Nephron progenitor cell (in vitro differentiated cells): ENCODE results near the gene VIPR2.

Experiments used
- DNase-seq: peaks from one replicate; pipeline ENCODE4 v3.0.0; 2021
- H3K27ac Mint-ChIP-seq: 2 replicates; pipeline ENCODE4 v1.8.0; 2021; ENCODE audit warnings: mild to moderate bottlenecking, moderate library complexity, mixed read lengths
- H3K27me3 Mint-ChIP-seq: 2 replicates; pipeline ENCODE4 v1.8.0; 2021; ENCODE audit warnings: mild to moderate bottlenecking, low read depth, mixed read lengths; ENCODE audit not compliant: poor library complexity
- H3K36me3 Mint-ChIP-seq: 2 replicates; pipeline ENCODE4 v1.8.0; 2021; ENCODE audit warnings: low read depth, mixed read lengths
- H3K4me1 Mint-ChIP-seq: 2 replicates; pipeline ENCODE4 v1.8.0; 2021; ENCODE audit warnings: mixed read lengths
- H3K4me3 Mint-ChIP-seq: 2 replicates; pipeline ENCODE4 v1.8.0; 2021; ENCODE audit warnings: mild to moderate bottlenecking, moderate library complexity, mixed read lengths
- H3K9me3 Mint-ChIP-seq: 2 replicates; pipeline ENCODE4 v1.8.0; 2021; ENCODE audit warnings: mild to moderate bottlenecking, moderate library complexity, mixed read lengths
- CTCF ChIP-seq: fragments of 200-600 bp; sonication (generic); IDR thresholded peaks from 2 replicates; pipeline ENCODE4 v1.5.0; 2021; ENCODE audit warnings: antibody characterized with exemption

The VIPR2 gene

GRCh38 chr7:159115601-159116501 is 28.8 kb downstream of the VIPR2 start:
- no peak for TF ChIP-seq CTCF
- peaks cover 26% of the 10 kb centered on the region for H3K27me3 Mint-ChIP-seq
- H3K36me3 Mint-ChIP-seq: no peaks in the 10 kb centered on the region
- H3K9me3 Mint-ChIP-seq: no peaks in the 10 kb centered on the region
- H3K27ac Mint-ChIP-seq: peak overlapping the region; percentile 66
- peaks cover 72% of the 10 kb centered on the region for H3K4me1 Mint-ChIP-seq
- no peak overlapping the region for H3K4me3 Mint-ChIP-seq
- DNase-seq: no peak

GRCh38 chr7:159114981-159115380 is 29.7 kb downstream of the VIPR2 start:
- Mint-ChIP-seq H3K4me3 (no peak overlapping the region), H3K27ac (no peak overlapping the region), H3K9me3 (no peaks in the 10 kb centered on the region), H3K36me3 (no peaks in the 10 kb centered on the region), H3K4me1 (peaks cover 72% of the 10 kb centered on the region), H3K27me3 (peaks cover 26% of the 10 kb centered on the region)
- DNase-seq: no peak
- TF ChIP-seq CTCF: no peak

- no peak overlapping the region for H3K27ac Mint-ChIP-seq
- H3K4me1 Mint-ChIP-seq: peaks cover 64% of the 10 kb centered on the region
- no peaks in the 10 kb centered on the region for H3K9me3 Mint-ChIP-seq
- TF ChIP-seq CTCF: no peak
- no peaks in the 10 kb centered on the region for H3K36me3 Mint-ChIP-seq
- H3K27me3 Mint-ChIP-seq: peaks cover 26% of the 10 kb centered on the region
- no peak for DNase-seq
- no peak overlapping the region for H3K4me3 Mint-ChIP-seq
These were observed 30.6 kb downstream of the VIPR2 start for GRCh38 chr7:159114096-159114495.

GRCh38 chr7:159113056-159113455 is 31.6 kb downstream of the VIPR2 start:
- Mint-ChIP-seq H3K27me3 (peaks cover 35% of the 10 kb centered on the region), H3K4me1 (peaks cover 59% of the 10 kb centered on the region), H3K4me3 (peak overlapping the region; percentile 1), H3K9me3 (no peaks in the 10 kb centered on the region), H3K36me3 (no peaks in the 10 kb centered on the region), H3K27ac (no peak overlapping the region)
- DNase-seq: no peak
- no peak for TF ChIP-seq CTCF

GRCh38 chr7:159112136-159113011 is 32.3 kb downstream of the VIPR2 start:
- Mint-ChIP-seq H3K4me1 (peaks cover 52% of the 10 kb centered on the region), H3K27me3 (peaks cover 39% of the 10 kb centered on the region), H3K36me3 (no peaks in the 10 kb centered on the region), H3K27ac (no peak overlapping the region), H3K9me3 (no peaks in the 10 kb centered on the region), H3K4me3 (no peak overlapping the region)
- DNase-seq: no peak
- no peak for TF ChIP-seq CTCF
